ENCODE measurements around the gene CCDC184.

Gene CCDC184

DNA sequence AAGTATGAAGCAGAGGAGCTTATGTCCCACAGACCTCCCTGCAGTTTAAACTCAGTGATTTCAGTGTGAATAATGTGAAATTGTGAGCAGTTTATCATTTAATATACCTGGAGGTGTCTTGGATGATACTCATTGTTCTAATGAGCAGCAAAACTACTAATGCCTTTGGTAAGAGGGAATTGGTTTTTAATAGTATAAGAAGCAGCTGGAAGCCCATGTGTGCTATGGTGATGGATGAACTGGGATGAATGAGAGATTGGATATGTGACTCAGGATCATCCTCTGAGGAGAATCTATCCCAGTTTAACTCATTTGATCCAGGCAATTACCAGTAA lies 7.1 kb upstream of the CCDC184 start:
- no peak for TF ChIP-seq EP300 (IDR thresholded peaks at IDR 0.05; ENCODE audit: borderline replicate concordance)
- TF ChIP-seq YY1 (IDR thresholded peaks at IDR 0.05; ENCODE audit: low read depth), result no peak
- TF ChIP-seq EGR1 (IDR thresholded peaks at IDR 0.05), result no peak
- TF ChIP-seq TAF1 (IDR thresholded peaks at IDR 0.05; ENCODE audit: low read depth), result no peak
- no peak for TF ChIP-seq RAD21 (IDR thresholded peaks at IDR 0.05; ENCODE audit: low read depth)
- TF ChIP-seq CREB1 (IDR thresholded peaks at IDR 0.05; ENCODE audit: low read depth), result no peak
- no peak for TF ChIP-seq CEBPB (IDR thresholded peaks at IDR 0.05)
- TF ChIP-seq REST (IDR thresholded peaks at IDR 0.05; ENCODE audit: low read depth), result no peak
- no peak for TF ChIP-seq USF1 (IDR thresholded peaks at IDR 0.05)
- TF ChIP-seq MAX (IDR thresholded peaks at IDR 0.05), result no peak

- TF ChIP-seq REST (IDR thresholded peaks at IDR 0.05; ENCODE audit: low read depth) (peak; percentile 64; the same call in 1 of the 2 replicates), FOXM1 (IDR thresholded peaks at IDR 0.05; ENCODE audit: borderline replicate concordance, low read depth) (no peak)
These were observed 5.5 kb upstream of the CCDC184 start for GRCh38 chr12:48177982-48178381.

GRCh38 chr12:48179466-48179865 lies 4.0 kb upstream of the CCDC184 start:
- no peak for TF ChIP-seq TAF1 (IDR thresholded peaks at IDR 0.05; ENCODE audit: low read depth)
- no peak for TF ChIP-seq ZBTB7A (IDR thresholded peaks at IDR 0.05; ENCODE audit: low read depth)
- TF ChIP-seq USF1 (IDR thresholded peaks at IDR 0.05), result no peak
- no peak for TF ChIP-seq CEBPB (IDR thresholded peaks at IDR 0.05)
- no peak for TF ChIP-seq YY1 (IDR thresholded peaks at IDR 0.05; ENCODE audit: low read depth)
- no peak for TF ChIP-seq FOXM1 (IDR thresholded peaks at IDR 0.05; ENCODE audit: borderline replicate concordance, low read depth)
- no peak for TF ChIP-seq EGR1 (IDR thresholded peaks at IDR 0.05)
- no peak for TF ChIP-seq TEAD4 (IDR thresholded peaks at IDR 0.05)
- TF ChIP-seq NFIC (IDR thresholded peaks at IDR 0.05), result no peak
- TF ChIP-seq EP300 (IDR thresholded peaks at IDR 0.05; ENCODE audit: borderline replicate concordance), result no peak
- no peak for TF ChIP-seq MAX (IDR thresholded peaks at IDR 0.05)
- TF ChIP-seq TCF12 (IDR thresholded peaks at IDR 0.05; ENCODE audit: low read depth), result no peak
- TF ChIP-seq REST (IDR thresholded peaks at IDR 0.05; ENCODE audit: low read depth), result no peak
- no peak for TF ChIP-seq CREB1 (IDR thresholded peaks at IDR 0.05; ENCODE audit: low read depth)
- TF ChIP-seq RAD21 (IDR thresholded peaks at IDR 0.05; ENCODE audit: low read depth), result no peak

- no peak for TF ChIP-seq ZBTB7A (IDR thresholded peaks at IDR 0.05; ENCODE audit: low read depth)
- TF ChIP-seq TAF1 (IDR thresholded peaks at IDR 0.05; ENCODE audit: low read depth), result no peak
- TF ChIP-seq FOXM1 (IDR thresholded peaks at IDR 0.05; ENCODE audit: borderline replicate concordance, low read depth), result no peak
- no peak for TF ChIP-seq USF1 (IDR thresholded peaks at IDR 0.05)
- TF ChIP-seq MAX (IDR thresholded peaks at IDR 0.05), result no peak
- TF ChIP-seq RAD21 (IDR thresholded peaks at IDR 0.05; ENCODE audit: low read depth), result no peak
- TF ChIP-seq TCF12 (IDR thresholded peaks at IDR 0.05; ENCODE audit: low read depth), result no peak
- TF ChIP-seq TEAD4 (IDR thresholded peaks at IDR 0.05), result no peak
- no peak for TF ChIP-seq REST (IDR thresholded peaks at IDR 0.05; ENCODE audit: low read depth)
- no peak for TF ChIP-seq YY1 (IDR thresholded peaks at IDR 0.05; ENCODE audit: low read depth)
- no peak for TF ChIP-seq CEBPB (IDR thresholded peaks at IDR 0.05)
- TF ChIP-seq EGR1 (IDR thresholded peaks at IDR 0.05), result no peak
- TF ChIP-seq EP300 (IDR thresholded peaks at IDR 0.05; ENCODE audit: borderline replicate concordance), result no peak
- no peak for TF ChIP-seq CREB1 (IDR thresholded peaks at IDR 0.05; ENCODE audit: low read depth)
- no peak for TF ChIP-seq NFIC (IDR thresholded peaks at IDR 0.05)
These were observed 3.0 kb upstream of the CCDC184 start for GRCh38 chr12:48180424-48180823.

Data from Ishikawa (cell line).